ENCODE results near the gene CARNS1. TPM values are rescaled to one million over a fixed set of nuclear protein-coding genes. Genes with fewer than 3 reads are reported as not detected.
A peak's percentile ranks its signal among the peaks of the same experiment; 100 is the strongest.

The CARNS1 gene
- total and polyA plus RNA-seq, 2 experiments from 2014 or later, result 1.4 to 2.1 TPM

DNA sequence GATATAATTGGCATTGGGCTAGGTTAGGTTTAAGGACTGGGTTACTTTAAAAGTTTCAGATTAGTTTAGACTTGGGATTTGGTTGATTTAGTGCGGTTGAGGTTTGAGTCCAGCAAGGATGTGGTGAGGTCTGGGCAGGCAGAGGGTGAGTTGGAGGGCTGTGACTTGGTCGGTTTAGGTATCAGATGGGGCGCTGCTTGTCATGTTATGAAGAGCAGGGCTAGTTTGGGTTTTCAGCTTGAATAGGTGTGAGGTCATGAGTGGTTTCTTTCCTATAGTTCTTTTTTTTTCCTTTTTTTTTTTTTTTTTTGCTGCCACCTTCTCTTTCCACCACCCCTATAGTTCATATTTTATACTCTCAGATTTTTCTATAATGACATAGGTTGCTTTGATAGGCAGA is 46.9 kb upstream of the CARNS1 start:
- H3K27me3 ChIP-seq, result no peaks in the 10 kb centered on the region
- TF ChIP-seq, protein P1, sequence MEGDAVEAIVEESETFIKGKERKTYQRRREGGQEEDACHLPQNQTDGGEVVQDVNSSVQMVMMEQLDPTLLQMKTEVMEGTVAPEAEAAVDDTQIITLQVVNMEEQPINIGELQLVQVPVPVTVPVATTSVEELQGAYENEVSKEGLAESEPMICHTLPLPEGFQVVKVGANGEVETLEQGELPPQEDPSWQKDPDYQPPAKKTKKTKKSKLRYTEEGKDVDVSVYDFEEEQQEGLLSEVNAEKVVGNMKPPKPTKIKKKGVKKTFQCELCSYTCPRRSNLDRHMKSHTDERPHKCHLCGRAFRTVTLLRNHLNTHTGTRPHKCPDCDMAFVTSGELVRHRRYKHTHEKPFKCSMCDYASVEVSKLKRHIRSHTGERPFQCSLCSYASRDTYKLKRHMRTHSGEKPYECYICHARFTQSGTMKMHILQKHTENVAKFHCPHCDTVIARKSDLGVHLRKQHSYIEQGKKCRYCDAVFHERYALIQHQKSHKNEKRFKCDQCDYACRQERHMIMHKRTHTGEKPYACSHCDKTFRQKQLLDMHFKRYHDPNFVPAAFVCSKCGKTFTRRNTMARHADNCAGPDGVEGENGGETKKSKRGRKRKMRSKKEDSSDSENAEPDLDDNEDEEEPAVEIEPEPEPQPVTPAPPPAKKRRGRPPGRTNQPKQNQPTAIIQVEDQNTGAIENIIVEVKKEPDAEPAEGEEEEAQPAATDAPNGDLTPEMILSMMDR (IDR thresholded peaks at IDR 0.05; ENCODE audit: low read depth, low read length), result no peak
- DNase-seq (ENCODE audit: low read depth in 1 of 2, low spot score in 1 of 2), result no peak
- no peaks in the 10 kb centered on the region for H3K36me3 ChIP-seq
- no peaks in the 10 kb centered on the region for H3K9me3 ChIP-seq (ENCODE audit: low read depth)
- H3K4me3 ChIP-seq, result no peak overlapping the region
- H3K4me1 ChIP-seq (ENCODE audit: low read depth), result peaks cover 2% of the 10 kb centered on the region
- no peak overlapping the region for H3K27ac ChIP-seq

DNA sequence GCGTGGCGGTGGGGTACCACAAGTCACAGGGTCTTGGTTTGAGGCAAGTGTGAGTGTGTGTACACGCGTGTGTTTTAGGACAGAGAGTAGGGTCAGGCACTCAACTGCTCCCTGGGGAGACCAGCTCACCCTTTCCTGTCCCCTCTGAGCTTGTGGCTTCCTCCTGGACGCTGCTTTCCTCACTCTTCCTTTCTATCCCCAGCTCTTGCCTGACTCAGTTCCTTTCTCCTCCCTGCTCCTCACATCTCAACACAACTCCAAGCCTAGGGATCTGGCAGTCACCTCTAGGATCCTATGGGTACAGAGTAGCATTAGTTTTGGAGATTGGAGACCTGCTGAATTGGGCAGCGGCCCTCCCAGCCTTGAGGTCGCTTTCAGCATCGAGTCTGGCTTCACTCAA is 46.2 kb upstream of the CARNS1 start:
- H3K9me3 ChIP-seq (ENCODE audit: low read depth), result no peaks in the 10 kb centered on the region
- no peaks in the 10 kb centered on the region for H3K36me3 ChIP-seq
- DNase-seq (ENCODE audit: low read depth in 1 of 2, low spot score in 1 of 2), result no peak
- peaks cover 5% of the 10 kb centered on the region for H3K27me3 ChIP-seq
- no peak overlapping the region for H3K4me3 ChIP-seq
- TF ChIP-seq, protein P1 (IDR thresholded peaks at IDR 0.05; ENCODE audit: low read depth, low read length), result no peak
- H3K4me1 ChIP-seq (ENCODE audit: low read depth), result peaks cover 7% of the 10 kb centered on the region
- H3K27ac ChIP-seq, result no peak overlapping the region

DNA sequence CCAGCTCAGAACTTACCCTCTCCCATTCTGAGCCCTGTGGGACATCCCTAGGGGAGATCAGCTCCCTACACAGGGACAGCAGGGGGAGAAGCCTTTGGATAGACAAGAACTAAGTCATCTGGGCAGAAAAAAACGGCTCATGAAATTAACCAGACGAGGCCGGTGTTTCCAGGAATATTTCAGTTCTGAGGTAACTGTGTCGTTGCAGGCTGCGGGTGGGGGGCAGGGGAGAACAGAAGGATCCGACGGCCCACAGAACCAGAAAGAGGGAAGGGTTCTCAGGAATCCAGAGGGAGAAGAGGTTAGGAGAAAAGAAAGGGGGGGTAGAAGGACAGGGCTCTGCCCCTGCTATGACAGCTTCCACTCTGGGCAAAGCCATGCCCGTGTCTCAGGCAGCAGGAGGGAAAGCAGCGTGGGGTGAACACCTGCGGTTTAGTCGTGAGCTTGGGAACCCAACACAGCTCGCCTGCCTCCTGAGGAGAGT is 45.6 kb upstream of the CARNS1 start:
- peaks cover 7% of the 10 kb centered on the region for H3K4me1 ChIP-seq (ENCODE audit: low read depth)
- TF ChIP-seq, protein P1 (IDR thresholded peaks at IDR 0.05; ENCODE audit: low read depth, low read length), result no peak
- H3K9me3 ChIP-seq (ENCODE audit: low read depth), result no peaks in the 10 kb centered on the region
- H3K27me3 ChIP-seq, result peaks cover 11% of the 10 kb centered on the region
- H3K4me3 ChIP-seq, result no peak overlapping the region
- no peak for DNase-seq (ENCODE audit: low read depth in 1 of 2, low spot score in 1 of 2)
- H3K27ac ChIP-seq, result no peak overlapping the region
- no peaks in the 10 kb centered on the region for H3K36me3 ChIP-seq

DNA sequence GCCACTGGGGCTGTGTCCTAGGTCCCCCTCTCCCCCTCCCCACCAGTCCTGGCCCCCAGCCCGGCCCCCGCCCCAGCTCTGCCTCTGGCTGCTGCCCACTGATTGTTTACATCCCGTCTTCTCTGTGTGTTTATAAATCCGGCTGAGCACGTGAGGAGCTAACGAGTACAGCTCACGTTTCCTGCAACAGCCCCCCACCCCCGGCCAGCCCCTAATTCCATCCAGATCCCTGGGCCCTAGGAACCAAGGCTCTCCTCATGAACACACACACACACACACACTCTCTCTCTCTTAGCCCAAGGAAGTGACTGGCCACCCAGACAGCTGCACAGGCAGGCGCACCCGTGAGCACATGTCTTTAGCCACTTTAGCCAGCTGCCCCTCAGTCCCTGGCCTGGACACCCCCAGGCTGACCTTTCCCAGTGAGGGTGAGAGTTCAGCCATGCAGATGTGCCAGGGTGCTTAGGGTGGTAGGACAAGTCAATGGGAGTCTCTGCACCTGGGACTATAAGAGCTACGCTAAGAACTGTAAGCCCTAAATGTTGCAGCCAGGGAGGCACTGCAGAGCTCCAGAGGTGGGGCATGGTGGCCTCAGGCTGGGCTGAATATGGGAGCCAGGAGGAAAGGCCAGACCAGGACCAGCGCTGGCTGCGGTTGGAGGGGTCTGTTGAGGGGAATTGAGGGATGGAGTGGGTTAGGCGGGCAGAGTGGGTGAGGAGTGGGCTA is 45.0 kb upstream of the CARNS1 start:
- Histone ChIP-seq H3K27me3 (peaks cover 18% of the 10 kb centered on the region), H3K4me1 (ENCODE audit: low read depth) (peaks cover 7% of the 10 kb centered on the region), H3K27ac (no peak overlapping the region), H3K36me3 (no peaks in the 10 kb centered on the region), H3K4me3 (no peak overlapping the region), H3K9me3 (ENCODE audit: low read depth) (no peaks in the 10 kb centered on the region)
- TF ChIP-seq, protein P1 (IDR thresholded peaks at IDR 0.05; ENCODE audit: low read depth, low read length), result no peak
- DNase-seq (ENCODE audit: low read depth in 1 of 2, low spot score in 1 of 2), result peak in 1 of 2 donors; percentile 49

GRCh38 chr11:67371189-67371910 is 44.1 kb upstream of the CARNS1 start:
- Histone ChIP-seq H3K4me3 (no peak overlapping the region), H3K27me3 (peaks cover 26% of the 10 kb centered on the region), H3K36me3 (no peaks in the 10 kb centered on the region), H3K4me1 (ENCODE audit: low read depth) (peaks cover 7% of the 10 kb centered on the region), H3K9me3 (ENCODE audit: low read depth) (no peaks in the 10 kb centered on the region), H3K27ac (no peak overlapping the region)
- TF ChIP-seq, protein P1 (IDR thresholded peaks at IDR 0.05; ENCODE audit: low read depth, low read length), result peak; percentile 61
- DNase-seq (ENCODE audit: low read depth in 1 of 2, low spot score in 1 of 2), result peak; percentile 47 to 61
